GM19463 (cell line): ENCODE data around the gene CGB7.
"Not testable (repeated sequence)": the region's sequence is repeated elsewhere in the genome, so short reads cannot be mapped to it uniquely, and the experiment has no call there.

ENCODE experiments used
- ATAC-seq: cut with Tn5 transposase; IDR thresholded peaks from one replicate; pipeline ENCODE4 v1.9.1; 2021; ENCODE audit warnings: mild to moderate bottlenecking, moderate library complexity; ENCODE audit not compliant: unreplicated experiment

The CGB7 gene

DNA sequence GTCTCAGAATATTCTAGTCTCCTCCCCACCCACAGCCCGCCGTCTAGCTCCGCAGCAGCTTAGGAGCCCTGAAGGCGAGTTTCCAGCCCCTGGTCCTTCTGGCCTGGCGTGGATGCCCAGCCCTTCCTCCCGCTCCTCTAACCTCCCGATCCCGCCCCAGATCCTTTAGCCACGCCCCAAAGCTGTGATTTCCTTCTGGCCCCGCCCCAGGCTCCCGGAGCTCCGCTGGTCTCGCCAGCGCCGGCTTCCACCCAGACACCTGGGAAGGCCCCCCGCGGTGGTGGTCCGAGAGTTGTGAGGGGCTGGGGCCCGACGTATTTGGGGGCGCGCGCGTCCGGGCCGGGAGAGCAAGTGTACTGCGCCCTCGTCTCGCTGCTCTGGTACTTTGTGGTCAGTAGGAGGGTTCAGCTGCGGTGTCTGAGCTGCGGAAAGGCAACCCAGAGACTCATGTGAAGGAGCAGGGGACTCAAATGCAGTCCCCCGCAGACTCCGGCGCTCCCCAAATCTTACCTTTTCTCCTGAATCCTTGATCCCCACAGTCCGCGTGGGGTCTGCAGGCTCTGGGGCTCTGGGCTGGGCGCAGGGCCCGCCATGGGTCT lies at the start of gene CGB7:
CGB7 (minus strand) TSS at position 114 of the 599 bp plus-strand sequence. CDS start 2,374 bp downstream, outside the sequence.
- no peak for ATAC-seq

DNA sequence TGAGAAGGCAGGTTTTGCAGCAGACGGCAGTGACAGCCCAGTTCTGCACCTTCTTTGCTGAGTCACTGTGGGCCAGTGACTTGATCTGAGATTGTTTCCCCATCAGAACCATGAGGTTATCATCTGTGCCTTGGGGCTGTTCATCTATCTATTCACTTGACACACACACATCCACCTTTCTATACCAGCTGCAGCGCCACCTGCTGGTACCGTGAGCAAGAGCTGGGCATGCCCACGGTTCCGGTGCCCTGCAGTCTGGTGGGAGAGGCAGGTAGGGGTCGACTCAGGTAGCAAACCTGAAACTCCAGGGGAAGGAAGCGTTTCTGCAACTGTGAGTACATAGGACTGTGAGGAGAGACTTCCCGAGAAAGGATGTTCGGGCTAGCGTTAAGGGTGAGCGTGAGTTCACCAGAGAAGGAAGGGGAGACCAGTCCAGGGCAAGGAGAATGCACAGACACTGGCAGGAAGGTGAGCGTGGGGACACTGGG lies 49.1 kb upstream of the CGB7 start:
- ATAC-seq, result no peak

DNA sequence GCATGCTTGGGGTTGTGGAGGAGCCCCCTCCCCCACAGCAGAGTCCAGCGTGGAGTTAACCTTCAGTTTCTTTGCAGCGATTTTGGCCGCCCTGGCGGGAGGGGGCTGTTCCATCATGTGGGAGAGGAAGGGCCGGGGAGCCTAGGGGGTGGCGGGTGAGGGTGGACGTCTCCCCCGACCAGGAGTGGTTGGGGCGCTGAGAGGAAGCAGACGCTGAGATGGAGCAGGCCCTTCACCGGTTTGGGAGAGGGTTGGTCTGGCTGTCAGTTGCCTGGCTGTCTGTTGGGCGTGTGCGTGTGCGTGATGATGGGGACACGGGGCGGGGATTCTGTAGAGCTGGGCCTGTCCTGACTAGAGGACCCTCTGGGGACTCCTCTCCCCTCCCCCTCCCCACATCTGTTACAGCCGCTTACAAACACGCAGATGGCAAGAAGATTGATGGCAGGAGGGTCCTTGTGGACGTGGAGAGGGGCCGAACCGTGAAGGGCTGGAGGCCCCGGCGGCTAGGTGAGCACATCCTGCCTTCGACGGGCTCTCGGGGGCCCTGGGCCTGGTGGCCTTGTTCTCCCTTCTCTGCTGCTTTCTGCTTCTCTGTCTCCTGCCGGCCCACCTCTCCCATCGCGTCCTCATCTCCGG lies 46.8 kb upstream of the CGB7 start:
- no peak for ATAC-seq

DNA sequence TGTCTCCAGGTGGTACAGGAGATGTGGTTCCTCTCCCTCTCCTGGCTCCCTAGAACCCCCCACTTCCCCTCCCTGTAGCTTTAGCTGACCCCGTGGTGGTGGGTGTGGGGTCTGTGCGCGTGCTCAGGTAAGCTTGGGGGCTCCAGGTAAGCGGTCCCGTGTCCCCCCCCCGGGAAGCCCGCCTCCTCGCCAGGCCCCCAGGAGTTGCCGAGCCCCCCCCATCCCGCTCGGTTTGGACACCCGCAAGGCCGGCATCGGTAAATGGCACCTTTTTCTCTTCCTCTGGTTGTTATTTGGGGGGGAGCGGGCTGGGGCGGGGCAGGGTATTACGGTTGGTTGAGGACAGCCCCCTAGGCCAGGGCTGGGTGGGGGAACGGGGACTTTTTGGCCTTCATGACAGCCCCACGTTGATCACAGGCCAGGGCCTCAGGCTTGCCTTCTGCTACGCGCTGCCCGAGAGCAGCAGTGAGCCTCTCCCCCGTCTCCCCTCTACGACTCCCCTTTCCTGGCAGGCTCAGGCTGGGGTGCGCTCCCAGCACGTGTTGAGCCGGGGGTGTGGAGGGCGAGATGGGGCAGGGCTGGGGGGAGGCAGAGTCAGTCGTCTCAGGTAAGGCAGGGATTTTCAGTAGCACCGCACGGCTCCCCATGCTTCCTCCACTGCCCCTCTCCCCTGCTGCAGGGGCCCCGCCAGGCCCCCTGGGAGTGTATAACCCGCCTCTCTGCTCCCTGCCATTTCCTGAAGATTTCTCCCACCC lies 46.0 kb upstream of the CGB7 start:
- no peak for ATAC-seq

DNA sequence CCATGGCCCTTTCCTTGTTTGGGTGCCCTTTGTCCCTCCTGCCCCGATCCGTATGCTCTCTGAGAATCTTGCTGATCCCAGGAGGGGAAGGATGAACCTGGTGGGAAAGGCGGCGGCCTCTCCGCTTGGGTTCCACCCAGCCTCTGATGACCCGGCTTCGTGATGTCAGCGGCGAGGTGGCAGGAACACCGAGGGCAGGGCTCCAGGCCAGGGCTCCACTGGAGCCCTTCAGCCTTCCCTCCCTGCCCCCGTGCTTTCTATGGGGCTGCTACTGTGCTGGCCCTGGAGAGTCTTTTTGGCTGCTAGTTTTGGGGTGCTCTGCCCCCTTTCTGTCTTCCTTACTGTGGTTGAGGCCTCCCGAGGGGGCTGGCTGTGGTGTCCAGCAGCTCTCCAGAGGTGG lies 44.8 kb upstream of the CGB7 start:
- no peak for ATAC-seq

DNA sequence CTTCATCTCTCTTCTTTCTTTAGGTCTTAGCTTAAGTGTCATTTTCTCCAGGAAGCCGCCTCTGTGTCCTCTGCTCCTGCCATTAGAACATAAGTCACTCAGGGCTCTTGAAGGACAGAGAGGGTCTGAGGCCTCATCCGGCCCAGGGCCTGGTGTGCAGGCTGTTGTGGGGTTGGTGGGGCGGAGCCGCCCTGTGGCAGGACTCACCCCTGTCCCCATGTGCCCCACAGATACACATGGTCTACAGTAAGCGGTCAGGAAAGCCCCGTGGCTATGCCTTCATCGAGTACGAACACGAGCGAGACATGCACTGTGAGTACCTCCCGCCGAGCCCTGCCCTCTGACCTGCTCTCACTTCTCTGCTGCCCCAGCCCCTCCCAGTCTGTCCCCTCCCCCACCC lies 43.6 kb upstream of the CGB7 start:
- ATAC-seq, result no peak

DNA sequence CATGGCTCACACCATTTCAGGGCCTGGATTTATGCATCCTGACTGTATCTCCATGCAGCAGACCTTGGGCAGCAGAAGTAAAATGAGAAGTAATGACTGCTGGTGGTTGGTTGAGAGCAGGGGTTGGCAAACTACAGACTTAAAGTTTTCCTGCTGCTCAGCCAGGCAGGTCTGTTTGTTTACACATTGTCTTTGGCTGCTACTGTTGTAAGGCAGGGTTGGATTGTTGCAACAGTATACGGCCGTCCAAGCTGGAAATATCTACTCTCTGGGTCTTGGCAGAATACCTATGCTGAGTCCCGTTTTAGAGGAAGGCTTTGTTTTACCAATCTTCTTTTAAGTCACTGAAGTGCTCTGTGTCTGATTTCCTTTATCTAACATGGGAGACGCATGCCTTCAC lies 41.2 kb upstream of the CGB7 start:
- no peak for ATAC-seq

DNA sequence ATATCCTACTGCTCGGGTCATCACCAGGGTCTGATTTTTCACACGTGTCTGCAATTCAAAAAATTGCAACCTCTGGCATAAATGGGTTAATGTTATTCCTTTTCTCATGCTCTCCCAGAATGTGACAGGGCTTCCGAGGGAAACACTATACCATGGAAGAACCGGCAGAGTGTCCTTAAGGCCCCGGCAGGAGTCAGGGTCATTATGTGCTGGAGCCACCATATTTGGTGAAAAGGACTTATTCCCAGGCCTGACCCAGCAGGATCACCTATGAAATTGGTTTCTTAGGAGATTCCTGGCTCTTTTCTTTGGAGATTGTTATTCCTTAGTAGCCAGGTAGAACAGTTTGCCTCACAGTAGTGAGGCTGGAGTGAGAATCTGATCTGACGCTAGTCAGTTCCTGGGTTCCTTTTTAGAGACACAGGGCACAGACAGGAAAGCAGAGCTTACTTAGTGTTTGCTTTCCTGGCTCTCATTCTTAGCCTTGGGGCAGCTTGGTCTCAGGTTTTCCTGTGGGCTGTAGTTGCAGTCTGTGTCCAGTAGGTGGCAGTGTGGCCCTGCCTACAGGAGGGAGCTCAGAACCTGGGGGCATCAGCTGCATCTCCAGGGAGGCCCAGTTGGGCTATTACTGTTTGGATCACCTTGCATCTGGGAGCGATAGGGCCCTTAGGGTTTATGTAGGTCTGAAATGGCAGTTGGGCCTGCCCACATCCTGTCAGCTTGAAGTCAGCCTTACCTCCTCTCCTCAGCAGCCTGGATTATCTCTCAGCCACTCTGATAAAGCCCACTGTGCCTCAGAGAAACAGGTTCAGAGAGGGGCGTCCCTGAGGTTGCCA lies 40.1 kb upstream of the CGB7 start:
- ATAC-seq, result no peak

DNA sequence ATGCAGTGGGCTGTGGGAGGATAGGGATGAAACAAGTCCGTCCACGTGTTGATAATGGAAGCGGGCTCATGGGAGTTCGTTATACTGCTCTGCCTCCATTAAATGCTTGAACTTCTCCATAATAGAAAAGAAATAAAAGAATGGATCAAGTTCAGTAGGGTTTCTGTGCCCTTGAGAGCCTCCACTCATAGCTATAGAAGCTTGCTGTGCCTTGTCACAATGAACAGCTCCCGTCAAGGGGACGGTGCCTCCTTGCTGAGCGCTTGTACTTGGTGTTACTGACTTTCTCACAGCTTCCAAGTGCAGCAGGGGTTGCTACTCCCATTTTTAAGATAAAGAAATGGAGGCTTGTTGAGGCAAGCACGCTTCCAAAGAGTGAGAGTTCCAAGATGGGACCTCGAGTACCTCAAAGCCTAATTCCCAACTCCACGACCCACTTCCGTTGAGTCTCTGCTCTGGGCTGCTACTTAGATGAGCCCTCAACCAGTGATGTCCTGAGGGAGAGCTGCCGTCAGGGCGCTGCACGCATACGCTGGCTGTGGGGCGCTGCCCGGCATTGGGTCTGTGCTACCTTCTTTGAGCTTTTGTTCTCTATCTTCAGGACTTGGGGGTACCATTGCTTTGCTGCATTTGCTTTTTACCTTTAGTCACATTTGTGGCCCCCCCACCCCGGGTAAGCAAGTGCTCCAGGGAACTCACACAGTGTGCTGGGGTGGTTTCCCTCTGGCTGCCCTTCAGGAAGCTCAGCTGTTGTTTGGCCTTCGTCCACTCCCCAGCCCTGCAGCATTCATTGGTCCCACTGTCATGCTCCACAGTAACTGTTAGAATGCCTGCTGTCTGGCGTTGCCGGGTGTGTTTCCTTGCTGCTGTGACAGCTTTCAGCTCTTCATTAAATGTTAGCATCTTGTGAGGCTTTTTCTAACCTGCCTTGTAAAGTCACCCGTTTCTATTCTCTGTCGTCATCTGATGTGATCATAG lies 37.2 kb upstream of the CGB7 start:
- ATAC-seq, result no peak

DNA sequence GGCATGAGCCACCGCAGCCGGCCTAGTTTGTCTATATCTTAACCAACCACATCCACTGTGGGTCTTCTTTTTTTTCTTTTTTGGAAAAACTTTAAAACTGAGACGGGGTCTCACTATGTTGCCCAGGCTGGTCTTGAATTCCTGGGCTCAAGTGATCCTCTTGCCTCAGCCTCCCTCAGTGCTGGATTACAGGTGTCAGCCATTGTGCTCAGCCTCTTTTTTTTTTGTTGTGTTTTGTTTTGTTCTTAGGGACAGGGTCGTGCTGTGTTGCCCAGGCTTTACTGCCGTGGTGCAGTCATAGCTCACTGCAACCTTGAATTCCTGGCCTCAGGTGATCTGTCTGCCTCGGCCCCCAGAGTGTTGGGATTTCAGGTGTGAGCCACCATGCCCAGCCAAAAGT lies 35.1 kb upstream of the CGB7 start:
- no peak for ATAC-seq

DNA sequence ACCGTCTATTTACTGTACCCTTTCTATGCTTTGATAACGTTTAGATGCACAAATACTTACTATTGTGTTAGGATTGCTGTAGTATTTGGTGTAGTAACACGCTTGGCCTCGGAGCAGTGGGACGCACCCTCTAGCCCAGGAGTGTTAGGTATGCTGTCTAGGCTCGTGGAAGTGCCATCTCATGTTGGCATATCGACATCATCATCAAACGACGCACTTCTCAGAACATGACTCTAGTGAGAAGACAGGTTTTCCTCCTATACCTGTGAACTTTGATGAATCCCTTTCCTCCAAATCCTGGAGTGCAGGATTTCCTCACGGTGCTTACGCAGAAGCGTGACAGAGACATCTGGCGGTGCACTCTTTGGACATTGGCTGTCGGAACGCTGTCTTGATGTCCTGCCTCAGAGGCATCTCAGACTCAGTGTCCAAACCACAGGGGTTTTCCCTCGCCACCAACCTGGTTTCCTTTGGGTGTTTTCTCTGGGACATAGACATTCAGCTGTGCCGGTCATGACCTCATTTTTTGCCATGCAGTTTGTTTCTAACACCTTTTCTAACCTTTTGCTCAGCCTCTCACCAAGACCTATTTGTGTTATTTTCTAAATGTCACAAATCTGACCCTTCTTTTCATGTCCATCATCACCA lies 34.0 kb upstream of the CGB7 start:
- ATAC-seq, result no peak

DNA sequence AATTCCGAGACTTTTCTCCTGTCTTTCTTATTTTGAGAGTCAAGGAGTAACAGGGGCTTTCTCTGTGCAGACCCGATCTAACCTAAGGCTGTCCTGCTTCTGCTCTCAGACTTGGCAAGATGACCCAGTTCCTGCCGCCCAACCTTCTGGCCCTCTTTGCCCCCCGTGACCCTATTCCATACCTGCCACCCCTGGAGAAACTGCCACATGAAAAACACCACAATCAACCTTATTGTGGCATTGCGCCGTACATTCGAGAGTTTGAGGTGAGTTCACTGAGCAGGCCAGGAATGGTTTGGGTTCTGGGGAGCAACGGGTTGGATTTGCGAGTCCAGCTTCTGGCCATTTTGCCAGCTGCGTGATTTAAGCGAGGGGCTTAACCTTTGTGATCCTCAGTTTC lies 28.7 kb upstream of the CGB7 start:
- no peak for ATAC-seq

DNA sequence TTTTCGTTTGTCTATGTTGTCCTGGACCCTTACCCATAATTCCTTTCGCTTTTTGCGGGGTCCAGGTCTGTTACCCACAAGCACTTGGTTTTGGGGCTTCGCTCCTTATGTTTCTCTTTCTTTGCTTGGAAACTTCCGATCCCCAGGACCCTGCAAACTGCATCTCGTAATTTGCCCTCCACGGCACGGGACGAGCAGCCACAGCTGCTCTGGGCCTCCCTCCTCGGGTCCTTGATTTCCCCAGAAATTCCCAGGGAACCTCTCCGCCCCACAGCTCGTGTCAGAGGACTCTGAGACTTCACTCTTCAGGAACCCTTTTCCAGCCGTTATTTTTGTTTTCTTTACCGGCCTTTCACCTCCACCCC lies 28.3 kb upstream of the CGB7 start:
- ATAC-seq, result no peak

DNA sequence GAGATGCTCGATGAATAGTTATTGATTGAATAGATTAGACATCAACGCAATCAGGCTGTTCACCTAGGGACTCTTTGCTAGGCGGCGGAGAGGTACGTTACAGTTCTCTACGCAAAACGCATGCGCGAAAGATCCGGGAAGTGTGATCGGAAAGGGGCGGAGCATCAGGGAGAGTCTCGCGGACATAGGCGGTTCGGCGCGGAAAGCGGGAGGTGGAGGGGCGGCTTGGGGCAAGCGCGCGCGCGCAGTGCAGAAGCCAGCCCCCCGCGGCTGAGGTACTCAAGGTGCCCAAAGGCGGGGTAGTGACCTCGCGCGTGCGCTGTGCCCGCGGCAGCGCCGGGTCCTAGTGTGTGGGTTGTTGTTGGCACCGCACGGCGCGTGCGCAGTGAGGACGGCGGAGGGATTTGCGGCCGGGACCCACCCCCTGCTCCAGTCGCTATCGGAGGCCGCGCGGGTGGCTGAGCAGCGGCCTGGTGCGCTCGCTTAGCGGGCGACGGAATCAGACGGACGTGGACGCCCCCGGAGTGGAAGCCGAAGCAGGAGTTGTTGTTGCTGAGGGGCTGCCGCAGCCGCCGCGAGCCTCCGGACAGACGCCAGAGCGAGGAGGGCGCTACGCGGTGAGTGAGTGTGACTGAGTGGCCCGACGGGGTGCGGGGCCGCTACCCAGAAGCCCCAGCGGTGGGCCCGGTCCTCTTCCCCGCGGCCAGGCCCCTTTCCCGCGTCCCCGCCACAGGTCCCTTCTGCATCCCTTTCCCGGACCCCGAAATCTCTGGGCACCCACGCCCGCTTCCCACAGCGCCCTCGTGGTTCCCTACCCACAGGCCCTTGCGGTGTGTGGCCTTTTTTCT lies 27.7 kb upstream of the CGB7 start, which contains the start of gene SNRNP70:
SNRNP70 (plus strand) TSS at position 432 of the 848 bp plus-strand sequence. CDS start 964 bp downstream, outside the sequence.
- peak; percentile 80 for ATAC-seq

DNA sequence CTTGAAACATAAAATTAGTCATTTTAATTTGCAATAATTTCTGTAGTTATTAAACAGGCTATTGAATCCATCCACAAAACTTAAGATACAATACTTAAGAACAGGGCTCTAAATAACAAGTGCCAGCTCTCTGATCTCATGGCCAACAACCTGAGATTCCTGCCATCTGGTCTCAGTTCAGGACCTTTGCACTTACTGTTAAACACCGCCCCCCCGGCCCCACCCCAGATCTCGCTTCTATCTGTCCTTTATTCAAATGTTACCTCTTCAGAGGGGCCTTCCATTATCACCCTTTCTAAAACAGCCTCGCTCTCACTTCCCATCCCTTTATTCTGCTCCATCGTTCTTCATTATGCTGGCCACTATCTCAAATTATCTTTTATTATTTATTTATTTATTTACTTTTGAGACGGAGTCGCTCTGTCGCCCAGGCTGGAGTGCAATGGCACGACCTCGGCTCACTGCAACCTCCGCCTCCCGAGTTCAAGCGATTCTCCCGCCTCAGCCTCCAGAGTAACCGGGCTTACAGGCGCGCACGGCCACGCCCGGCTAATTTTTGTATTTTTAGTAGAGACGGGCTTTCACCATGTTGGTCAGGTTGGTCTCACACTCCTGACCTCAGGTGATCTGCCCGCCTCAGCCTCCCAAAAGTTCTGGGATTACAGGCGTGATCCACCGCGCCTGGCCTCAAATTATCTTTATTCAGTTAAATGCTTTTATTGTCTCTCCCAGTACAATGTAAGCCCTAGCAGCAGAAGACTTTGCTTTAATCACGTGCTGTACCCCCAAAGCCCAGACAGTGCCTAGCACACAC lies 26.9 kb upstream of the CGB7 start:
- ATAC-seq, result no peak

DNA sequence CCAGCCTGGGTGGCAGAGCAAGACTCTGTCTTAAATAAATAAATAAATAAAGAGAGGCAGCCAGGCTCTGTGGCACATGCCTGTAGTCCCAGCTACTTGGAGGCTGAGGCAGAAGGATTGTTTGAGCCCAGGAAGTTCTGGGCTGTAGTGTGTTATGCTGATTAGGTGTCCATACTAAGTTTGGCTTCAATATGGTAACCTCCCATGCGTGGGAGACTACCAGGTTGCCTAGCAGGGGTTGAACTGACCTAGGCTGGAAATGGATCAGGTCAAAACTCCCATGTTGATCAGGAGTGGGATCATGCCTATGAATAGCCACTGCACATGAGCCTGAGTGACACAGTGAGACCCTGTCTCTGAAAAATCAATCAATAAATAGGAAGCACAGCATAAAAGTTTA lies 23.7 kb upstream of the CGB7 start:
- no peak for ATAC-seq

DNA sequence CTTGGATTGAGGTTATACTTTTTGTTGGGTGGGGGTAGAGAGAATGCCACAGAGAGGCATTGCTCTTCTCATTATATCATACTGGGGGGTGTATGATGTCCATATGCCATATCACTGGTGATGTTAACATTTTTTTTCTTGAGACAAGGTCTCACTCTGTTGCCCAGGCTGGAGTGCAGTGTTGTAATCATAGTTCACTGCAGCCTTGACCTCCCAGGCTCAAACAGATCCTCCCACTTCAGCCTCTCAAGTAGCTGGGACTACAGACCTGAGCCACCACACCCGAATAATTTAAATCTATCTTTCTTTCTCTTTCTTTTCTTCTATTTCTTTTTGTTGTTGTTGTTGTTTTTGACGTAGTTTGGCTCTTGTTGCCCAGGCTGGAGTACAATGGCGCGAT lies 22.8 kb upstream of the CGB7 start:
- no peak for ATAC-seq

DNA sequence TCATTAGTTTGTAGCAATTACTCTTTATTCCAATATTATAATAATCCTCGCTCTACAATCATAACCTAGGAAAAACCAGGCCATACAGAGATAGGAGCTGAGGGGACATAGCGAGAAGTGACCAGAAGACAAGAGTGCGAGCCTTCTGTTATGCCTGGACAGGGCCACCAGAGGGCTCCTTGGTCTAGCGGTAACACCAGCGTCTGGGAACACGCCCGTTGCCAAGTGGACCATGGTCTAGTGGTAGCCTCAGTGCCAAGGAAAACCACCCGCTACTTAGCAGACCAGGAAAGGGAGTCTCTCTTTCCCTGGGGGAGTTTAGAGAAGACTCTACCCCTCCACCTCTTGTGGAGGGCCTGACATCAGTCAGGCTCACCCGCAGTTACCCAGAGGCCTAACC lies 17.3 kb upstream of the CGB7 start:
- ATAC-seq, result not testable (repeated sequence)
